Cerebellar nuclear complex (tissue), 1 donor: Measurements from ENCODE around the gene CATSPERE.
"Not testable (repeated sequence)": the region's sequence is repeated elsewhere in the genome, so short reads cannot be mapped to it uniquely, and the experiment has no call there.

Experiments
- DNase-seq, 2 experiments: peaks; one replicate each; lab custom pipeline; 2025; lab: John Stamatoyannopoulos, UW

The CATSPERE gene

GRCh38 chr1:244636488-244637259, 175.6 kb downstream of the CATSPERE start:
- DNase-seq: no peak

- no peak for DNase-seq
Observed at GRCh38 chr1:244639561-244639960, 178.5 kb downstream of the CATSPERE start.

- no peak for DNase-seq
Observed at GRCh38 chr1:244640917-244641316, 179.8 kb downstream of the CATSPERE start.

GRCh38 chr1:244642526-244642925, 181.5 kb downstream of the CATSPERE start:
- DNase-seq: no peak

GRCh38 chr1:244642988-244643387, 181.9 kb downstream of the CATSPERE start:
- no peak for DNase-seq

GRCh38 chr1:244645414-244645813, 184.3 kb downstream of the CATSPERE start:
- DNase-seq: no peak

- DNase-seq: no peak
Observed at GRCh38 chr1:244645890-244646289, 184.8 kb downstream of the CATSPERE start.

GRCh38 chr1:244647819-244648218, 186.7 kb downstream of the CATSPERE start:
- no peak for DNase-seq

- DNase-seq: no peak
Observed at GRCh38 chr1:244651956-244652622, 191.0 kb downstream of the CATSPERE start.

GRCh38 chr1:244652623-244653438, 191.8 kb downstream of the CATSPERE start, which contains the start of gene DESI2:
Gene DESI2 (plus strand): TSS chr1:244653126. CDS start chr1:244653314, 188 bp downstream.
- peak; percentile 95 to 96 for DNase-seq

- no peak for DNase-seq
Observed at GRCh38 chr1:244653439-244654107, 192.5 kb downstream of the CATSPERE start.

- DNase-seq: no peak
Observed at GRCh38 chr1:244654108-244655038, 193.3 kb downstream of the CATSPERE start.

- DNase-seq: no peak
Observed at GRCh38 chr1:244655186-244655585, 194.1 kb downstream of the CATSPERE start.

GRCh38 chr1:244657421-244657820, 196.3 kb downstream of the CATSPERE start:
- no peak for DNase-seq

GRCh38 chr1:244659694-244660093, 198.6 kb downstream of the CATSPERE start:
- no peak for DNase-seq

GRCh38 chr1:244660595-244660994, 199.5 kb downstream of the CATSPERE start:
- no peak for DNase-seq

GRCh38 chr1:244661569-244662312, 200.7 kb downstream of the CATSPERE start:
- DNase-seq: not testable (repeated sequence)

GRCh38 chr1:244662599-244662998, 201.5 kb downstream of the CATSPERE start:
- no peak for DNase-seq

GRCh38 chr1:244664353-244664752, 203.3 kb downstream of the CATSPERE start:
- DNase-seq: no peak

GRCh38 chr1:244665771-244666217, 204.7 kb downstream of the CATSPERE start:
- DNase-seq: no peak
